Parathyroid adenoma (tissue), 2 donors: ENCODE measurements around the gene EPB41L4B.

ENCODE experiments used
- H2AFZ ChIP-seq: fragments of 300-600 bp; sonication (generic); one replicate; pipeline ENCODE4 v1.7.0; 2017; ENCODE audit warnings: antibody characterized with exemption, mild to moderate bottlenecking
- H3K27ac ChIP-seq: fragments of 300-600 bp; sonication (generic); one replicate; pipeline ENCODE4 v1.7.0; 2017
- H3K27me3 ChIP-seq: fragments of 300-600 bp; sonication (generic); one replicate; pipeline ENCODE4 v1.7.0; 2017; ENCODE audit warnings: low read length; ENCODE audit not compliant: control insufficient read depth, insufficient read depth
- H3K36me3 ChIP-seq: fragments of 300-600 bp; sonication (generic); one replicate; pipeline ENCODE4 v1.7.0; 2017; ENCODE audit warnings: low read length; ENCODE audit not compliant: control insufficient read depth, insufficient read depth
- H3K4me1 ChIP-seq: fragments of 300-600 bp; sonication (generic); one replicate; pipeline ENCODE4 v1.7.0; 2017; ENCODE audit warnings: control low read depth
- H3K4me2 ChIP-seq: fragments of 300-600 bp; sonication (generic); one replicate; pipeline ENCODE4 v1.7.0; 2017; ENCODE audit warnings: low read length
- H3K4me3 ChIP-seq: fragments of 300-600 bp; sonication (generic); one replicate; pipeline ENCODE4 v1.7.0; 2017; ENCODE audit warnings: low read depth, low read length
- H3K79me2 ChIP-seq: fragments of 300-600 bp; sonication (generic); one replicate; pipeline ENCODE4 v1.7.0; 2017; ENCODE audit warnings: control low read depth
- H3K9ac ChIP-seq: fragments of 300-600 bp; sonication (generic); one replicate; pipeline ENCODE4 v1.7.0; 2017; ENCODE audit warnings: mild to moderate bottlenecking
- H3K9me3 ChIP-seq: fragments of 300-600 bp; sonication (generic); one replicate; pipeline ENCODE4 v1.7.0; 2017; ENCODE audit warnings: low read length; ENCODE audit not compliant: control insufficient read depth
- TF ChIP-seq, protein P1 (sequence below): fragments of 300-600 bp; sonication (generic); IDR thresholded peaks from one replicate; pipeline ENCODE4 v1.7.0; 2017; ENCODE audit warnings: antibody characterized with exemption, mild to moderate bottlenecking
- donor health status: primary hyperparathyroidism.

Gene EPB41L4B

DNA sequence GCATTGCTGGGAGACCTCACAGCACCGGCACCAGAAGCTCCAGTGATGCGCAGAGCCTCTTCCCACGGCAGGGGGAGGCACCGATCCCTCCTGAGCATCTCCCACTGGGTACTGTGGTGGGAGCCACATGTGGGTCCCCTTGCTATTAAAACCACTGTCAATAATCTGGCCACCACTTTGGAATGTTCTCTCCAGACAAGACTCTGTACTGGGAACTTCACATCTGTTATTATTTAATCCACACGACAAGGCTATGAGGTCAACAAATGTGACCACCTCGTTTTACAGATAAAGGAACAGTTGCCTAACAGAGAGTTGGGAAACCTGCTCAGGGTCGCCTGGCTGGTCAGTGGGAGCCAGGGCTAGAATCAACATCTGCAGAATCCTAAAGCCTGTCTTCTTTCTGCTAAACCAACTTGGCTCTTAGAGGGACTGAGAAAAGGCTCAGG lies 72.7 kb downstream of the EPB41L4B start:
- H3K36me3 ChIP-seq, result no peaks in the 10 kb centered on the region
- H3K9ac ChIP-seq, result no peak overlapping the region
- no peak overlapping the region for H2AFZ ChIP-seq
- H3K4me1 ChIP-seq, result peaks cover 3% of the 10 kb centered on the region
- TF ChIP-seq, protein P1, sequence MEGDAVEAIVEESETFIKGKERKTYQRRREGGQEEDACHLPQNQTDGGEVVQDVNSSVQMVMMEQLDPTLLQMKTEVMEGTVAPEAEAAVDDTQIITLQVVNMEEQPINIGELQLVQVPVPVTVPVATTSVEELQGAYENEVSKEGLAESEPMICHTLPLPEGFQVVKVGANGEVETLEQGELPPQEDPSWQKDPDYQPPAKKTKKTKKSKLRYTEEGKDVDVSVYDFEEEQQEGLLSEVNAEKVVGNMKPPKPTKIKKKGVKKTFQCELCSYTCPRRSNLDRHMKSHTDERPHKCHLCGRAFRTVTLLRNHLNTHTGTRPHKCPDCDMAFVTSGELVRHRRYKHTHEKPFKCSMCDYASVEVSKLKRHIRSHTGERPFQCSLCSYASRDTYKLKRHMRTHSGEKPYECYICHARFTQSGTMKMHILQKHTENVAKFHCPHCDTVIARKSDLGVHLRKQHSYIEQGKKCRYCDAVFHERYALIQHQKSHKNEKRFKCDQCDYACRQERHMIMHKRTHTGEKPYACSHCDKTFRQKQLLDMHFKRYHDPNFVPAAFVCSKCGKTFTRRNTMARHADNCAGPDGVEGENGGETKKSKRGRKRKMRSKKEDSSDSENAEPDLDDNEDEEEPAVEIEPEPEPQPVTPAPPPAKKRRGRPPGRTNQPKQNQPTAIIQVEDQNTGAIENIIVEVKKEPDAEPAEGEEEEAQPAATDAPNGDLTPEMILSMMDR, result no peak
- H3K27me3 ChIP-seq, result no peaks in the 10 kb centered on the region
- no peaks in the 10 kb centered on the region for H3K9me3 ChIP-seq
- H3K4me2 ChIP-seq, result no peak overlapping the region
- H3K27ac ChIP-seq, result no peak overlapping the region
- no peak overlapping the region for H3K4me3 ChIP-seq
- H3K79me2 ChIP-seq, result no peaks in the 10 kb centered on the region

GRCh38 chr9:109247228-109247627 lies 73.6 kb downstream of the EPB41L4B start:
- no peaks in the 10 kb centered on the region for H3K36me3 ChIP-seq

DNA sequence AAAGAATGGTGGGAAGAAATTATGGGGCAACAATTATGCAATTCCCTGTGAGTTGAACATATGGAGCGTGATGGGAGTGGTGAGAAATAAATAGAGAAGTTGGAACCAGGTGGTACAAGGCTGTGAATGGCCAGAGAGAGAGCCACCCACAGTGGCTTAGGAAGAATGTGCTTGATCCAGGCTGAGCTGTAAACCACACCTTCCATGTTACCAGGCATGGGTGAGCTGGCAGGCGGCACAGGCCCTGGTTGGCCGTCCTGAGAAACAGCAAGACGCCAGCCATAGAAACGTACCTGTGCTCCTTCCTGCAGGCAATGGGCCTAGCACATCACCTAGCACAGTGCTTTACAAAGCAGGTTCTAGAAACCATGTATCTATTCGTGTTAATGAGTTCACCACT lies 74.3 kb downstream of the EPB41L4B start:
- Histone ChIP-seq H3K27me3 (no peaks in the 10 kb centered on the region), H2AFZ (no peak overlapping the region), H3K4me3 (no peak overlapping the region), H3K4me2 (no peak overlapping the region), H3K9me3 (no peaks in the 10 kb centered on the region), H3K27ac (no peak overlapping the region), H3K9ac (no peak overlapping the region), H3K4me1 (peaks cover 3% of the 10 kb centered on the region), H3K36me3 (no peaks in the 10 kb centered on the region), H3K79me2 (no peaks in the 10 kb centered on the region)
- TF ChIP-seq, protein P1, result no peak

More at GRCh38 chr9:109247228-109247627, 73.6 kb downstream of the EPB41L4B start:
- Histone ChIP-seq H3K9ac (no peak overlapping the region), H2AFZ (no peak overlapping the region), H3K9me3 (no peaks in the 10 kb centered on the region), H3K4me1 (peaks cover 3% of the 10 kb centered on the region), H3K4me3 (no peak overlapping the region), H3K27ac (no peak overlapping the region), H3K79me2 (no peaks in the 10 kb centered on the region), H3K4me2 (no peak overlapping the region), H3K27me3 (no peaks in the 10 kb centered on the region)
- TF ChIP-seq, protein P1, result no peak

- Histone ChIP-seq H3K27ac (no peak overlapping the region), H2AFZ (no peak overlapping the region), H3K4me1 (peaks cover 3% of the 10 kb centered on the region)
Measured at GRCh38 chr9:109245310-109245897, 75.5 kb downstream of the EPB41L4B start.

More at GRCh38 chr9:109245310-109245897, 75.5 kb downstream of the EPB41L4B start:
- Histone ChIP-seq H3K79me2 (no peaks in the 10 kb centered on the region), H3K4me3 (no peak overlapping the region), H3K27me3 (no peaks in the 10 kb centered on the region), H3K36me3 (no peaks in the 10 kb centered on the region), H3K9me3 (no peaks in the 10 kb centered on the region), H3K9ac (no peak overlapping the region), H3K4me2 (no peak overlapping the region)
- TF ChIP-seq, protein P1, result no peak
